Activated CD8-positive, alpha-beta memory T cell treated with anti-CD3 and anti-CD28 coated beads, Interleukin-2, amount 50 U/mL, for 1 hour (primary cell): ENCODE data around the gene COL19A1.
"Not testable (repeated sequence)": the region's sequence is repeated elsewhere in the genome, so short reads cannot be mapped to it uniquely, and the experiment has no call there.

Source experiments
- DNase-seq: peaks from one replicate; pipeline ENCODE4 v3.0.0-alpha.2; 2020; ENCODE audit errors: extremely low read depth

Gene COL19A1

DNA sequence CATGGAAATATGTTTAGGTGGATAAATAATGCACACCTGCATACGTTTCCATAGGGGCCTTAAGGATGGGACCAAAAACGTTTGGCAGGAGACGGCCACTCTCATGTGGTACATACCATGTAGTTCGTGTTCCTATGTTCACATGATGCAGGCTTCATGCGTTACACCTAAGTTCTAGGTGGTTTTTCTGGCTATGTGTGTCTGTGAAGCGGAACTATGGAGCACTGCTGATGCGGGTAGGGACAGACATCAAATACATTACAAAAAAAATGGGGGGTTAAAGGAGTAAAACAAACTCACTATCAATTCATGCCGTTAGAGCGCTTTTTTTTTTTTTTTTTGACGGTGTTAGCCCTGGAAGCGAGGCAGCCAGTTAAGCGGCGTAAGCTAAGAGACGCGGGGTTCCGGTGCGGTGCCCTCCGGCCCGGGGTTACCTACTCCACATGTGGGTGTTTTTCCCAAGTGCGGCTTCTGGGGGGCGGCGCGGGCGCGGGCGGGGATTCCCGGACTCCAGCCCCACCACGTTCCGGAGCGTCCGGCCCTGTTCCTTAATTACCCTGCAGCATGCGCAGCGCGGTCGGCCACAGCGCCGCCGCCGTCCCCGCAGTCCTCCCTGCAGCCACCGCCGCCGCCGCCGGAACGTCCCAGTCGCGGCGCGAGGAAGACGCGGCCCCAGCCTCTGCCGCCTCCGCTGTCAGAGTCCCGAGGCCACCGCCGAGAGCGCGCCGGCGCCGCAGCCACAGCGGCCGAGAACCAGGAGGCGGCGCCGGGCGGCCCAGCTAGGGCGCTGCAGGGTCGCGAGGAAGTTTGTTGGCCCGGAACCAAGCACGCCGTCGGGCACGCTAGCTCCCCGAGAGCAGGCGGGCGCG lies 648 bp downstream of the COL19A1 start:
- DNase-seq = no peak

DNA sequence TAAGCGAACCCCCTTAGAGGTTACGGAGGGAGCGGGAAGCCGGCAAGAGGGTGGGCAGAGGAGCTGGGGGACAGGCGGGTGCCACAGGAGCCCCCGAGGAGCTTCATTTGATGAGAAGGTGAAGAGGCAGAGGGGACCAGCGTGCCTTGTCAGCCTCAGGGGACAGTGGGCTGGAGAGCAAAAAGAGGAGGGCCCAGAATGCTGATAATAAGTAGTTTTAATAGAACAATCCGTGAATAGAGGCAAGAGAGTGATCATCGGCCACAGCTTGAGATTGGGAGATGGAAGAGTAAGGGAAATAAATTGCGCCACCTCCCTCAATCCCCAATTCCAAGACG lies 1.3 kb downstream of the COL19A1 start:
- no peak for DNase-seq

DNA sequence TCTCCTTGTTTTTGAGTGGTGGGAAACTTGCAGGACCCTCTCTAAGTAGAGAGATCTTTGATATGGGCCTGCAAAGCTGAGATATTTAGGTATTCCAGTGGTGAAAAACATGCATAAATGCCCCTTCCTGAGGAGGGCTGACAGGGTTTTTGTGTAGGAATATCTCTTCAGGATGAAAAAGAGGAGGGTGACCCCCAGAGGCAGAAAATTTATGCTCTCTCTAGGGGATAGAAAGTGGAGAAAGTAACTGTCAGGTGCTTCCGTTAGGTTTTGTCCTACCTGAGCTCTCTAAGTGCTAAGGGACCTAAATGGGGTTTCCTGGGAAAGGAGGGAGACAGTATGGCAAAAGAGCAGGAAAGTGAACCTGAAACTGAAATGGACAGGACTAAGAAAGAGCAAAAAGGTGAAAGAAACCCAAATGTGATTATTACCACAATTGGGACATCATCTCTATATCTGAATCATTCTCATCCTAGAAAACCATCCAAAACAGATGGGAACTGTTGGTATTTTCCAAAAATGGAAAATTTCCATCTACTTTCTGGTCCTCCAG lies 2.0 kb downstream of the COL19A1 start:
- DNase-seq = no peak

DNA sequence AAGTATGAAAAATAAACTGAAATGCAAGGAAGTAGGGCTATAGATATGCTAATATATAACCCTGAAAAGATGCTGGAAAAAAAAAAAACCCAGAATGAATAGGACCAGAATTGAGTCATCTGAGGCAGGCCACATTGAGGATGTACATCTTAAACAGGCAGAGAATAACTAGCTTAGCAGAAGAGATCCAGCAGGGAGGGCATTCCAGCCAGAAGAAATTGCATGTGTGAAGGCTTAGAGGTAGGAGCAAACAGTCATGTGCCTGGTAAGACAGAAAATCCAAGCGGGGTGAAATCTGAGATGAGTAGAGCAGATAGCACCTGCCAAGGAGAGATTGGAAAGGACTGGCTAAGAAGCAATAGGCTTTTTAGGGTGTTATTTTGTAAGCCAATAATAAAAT lies 2.6 kb downstream of the COL19A1 start:
- DNase-seq = no peak

DNA sequence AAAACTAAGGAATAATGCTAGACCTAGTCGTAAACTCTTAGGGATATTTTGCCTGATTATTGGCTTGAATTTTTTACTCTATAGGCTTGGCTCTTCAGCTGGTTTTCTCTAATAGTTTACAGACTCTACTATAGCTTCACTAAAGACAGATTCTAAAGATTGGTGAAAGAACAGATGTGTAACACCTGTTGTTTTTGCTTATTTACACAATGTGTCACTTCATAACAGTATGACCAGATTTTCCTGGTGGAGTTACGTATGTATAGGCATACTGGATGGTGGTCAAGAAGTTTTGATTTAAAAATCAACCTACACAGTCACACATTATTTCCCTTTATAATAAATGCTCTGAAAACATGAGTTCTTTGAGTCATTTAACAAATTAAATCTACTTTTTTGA lies 4.8 kb downstream of the COL19A1 start:
- no peak for DNase-seq

DNA sequence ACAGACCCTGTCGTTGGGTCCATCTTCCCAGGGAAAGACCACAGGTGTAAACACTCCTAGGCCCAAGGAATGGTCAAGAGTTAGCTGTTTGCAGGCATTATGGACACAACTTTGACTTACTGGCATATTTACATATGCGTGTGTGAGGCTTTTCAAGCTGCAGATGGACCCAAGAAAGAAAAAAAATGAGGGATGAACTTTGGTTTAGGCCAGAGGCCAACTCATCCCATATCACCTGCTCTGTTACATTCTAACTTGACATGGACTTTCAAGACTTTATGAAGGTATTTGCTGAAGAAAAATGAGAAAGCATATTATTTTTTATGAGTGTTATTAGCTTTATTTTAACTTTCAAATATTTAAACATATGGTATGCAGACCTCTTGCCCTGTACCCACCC lies 6.9 kb downstream of the COL19A1 start:
- no peak for DNase-seq

DNA sequence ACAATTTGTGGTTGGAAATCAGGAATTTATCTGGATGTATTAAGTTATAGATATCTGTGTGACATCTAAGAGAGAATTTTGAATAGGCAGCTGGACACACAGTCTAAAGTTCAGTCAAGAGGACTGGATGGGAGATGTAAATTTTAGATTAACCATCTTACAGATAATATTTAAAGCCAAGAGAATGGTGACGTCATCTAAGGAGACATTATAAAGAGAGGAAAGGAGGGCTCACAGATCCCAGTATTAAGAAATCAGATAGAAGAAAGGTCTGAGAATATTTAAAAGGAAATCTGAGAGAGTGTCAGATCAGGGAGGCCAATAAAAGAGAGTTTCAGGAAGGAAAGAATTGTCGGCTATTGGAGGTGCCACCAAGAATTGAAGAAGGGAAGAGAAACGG lies 9.4 kb downstream of the COL19A1 start:
- DNase-seq = no peak

DNA sequence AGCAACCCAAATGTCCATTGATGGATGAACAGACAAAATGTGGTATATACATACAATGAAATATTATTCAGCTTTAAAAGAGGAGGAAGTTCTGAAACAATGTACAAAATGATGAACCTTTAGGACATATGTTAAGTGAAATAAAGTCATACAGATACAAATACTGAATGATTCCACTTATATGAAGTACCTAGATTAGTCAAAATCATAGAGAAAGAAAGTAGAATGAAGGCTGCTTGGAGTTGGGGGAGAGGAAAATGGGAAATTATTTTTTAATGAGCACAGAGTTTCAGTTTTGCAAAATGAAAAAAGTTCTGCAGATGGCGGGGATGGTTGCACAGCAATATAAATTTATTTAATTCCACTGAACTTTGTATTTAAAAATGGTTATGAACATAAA lies 12.4 kb downstream of the COL19A1 start:
- DNase-seq = no peak

DNA sequence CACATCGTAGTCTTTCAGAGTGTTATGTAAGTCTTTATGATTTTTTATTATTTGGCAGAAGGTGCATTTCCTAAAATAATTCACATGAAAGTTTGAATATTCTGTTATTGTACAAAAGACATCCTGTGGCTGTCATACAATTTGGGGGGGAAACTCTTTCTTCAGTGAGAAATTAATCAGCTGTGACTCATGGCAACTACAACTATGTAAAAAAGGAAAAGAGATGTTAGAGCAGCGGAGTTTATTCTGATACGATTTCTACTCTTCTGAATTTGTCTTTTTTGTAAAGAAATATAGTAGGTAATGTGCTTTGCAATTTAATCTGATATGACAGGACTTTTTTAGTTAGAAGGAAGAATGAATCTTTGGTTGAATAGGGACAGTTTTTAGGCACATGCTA lies 14.2 kb downstream of the COL19A1 start:
- DNase-seq = no peak

DNA sequence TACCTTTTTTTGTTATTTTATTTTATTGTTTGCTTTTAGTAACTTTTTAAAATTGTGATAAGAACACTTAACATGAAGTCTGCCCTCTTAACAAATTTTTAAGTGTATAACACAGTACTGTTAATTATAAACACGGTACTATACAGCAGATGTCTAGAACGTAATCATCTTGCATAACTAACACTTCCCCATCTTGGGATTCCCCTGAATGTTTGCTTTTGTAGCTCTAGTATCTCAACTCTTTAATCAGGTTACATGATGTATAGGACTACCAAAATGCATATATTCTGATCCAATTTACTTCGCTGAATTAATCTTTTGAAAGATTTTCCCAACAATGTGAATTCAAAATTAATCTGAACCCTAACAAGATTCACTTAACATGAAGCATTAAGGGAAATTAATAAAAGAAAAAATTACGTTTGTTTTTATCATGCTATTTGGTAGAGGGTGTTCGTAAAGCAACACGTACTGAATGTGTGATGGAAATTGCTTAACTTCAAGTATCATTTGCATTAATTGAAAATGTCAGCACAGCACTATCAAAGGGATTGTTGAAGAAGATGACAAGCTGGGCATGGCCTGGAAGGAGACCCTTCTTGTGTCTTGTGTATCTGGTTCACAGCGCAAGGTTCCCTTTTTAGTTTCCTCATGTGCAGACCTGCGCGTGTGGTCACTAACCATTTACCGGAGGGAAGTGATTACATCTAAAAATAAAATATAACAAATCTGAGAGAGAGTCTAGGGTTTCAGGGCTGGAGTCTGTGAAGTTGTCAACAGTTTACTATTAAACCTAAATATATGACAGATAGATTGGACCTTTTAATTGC lies 15.2 kb downstream of the COL19A1 start:
- no peak for DNase-seq

DNA sequence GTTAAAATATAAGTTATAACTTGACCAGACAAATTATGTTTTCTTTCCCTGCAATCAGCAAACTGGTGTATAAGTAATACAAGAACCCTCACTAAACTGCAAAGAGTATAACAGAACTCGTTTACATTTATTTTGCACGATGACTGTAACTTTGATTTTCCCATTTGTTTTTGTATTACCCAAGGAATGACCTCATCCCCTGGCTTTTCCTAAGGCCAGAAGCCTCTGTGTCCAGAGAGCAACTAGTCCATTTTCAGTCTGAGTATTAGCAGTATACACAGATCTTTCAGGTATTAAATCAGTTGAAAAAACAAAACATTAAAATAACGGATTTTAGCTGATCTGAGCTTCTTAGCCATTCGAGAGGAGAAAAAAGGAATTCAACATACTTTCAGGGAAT lies 17.2 kb downstream of the COL19A1 start:
- DNase-seq = no peak

DNA sequence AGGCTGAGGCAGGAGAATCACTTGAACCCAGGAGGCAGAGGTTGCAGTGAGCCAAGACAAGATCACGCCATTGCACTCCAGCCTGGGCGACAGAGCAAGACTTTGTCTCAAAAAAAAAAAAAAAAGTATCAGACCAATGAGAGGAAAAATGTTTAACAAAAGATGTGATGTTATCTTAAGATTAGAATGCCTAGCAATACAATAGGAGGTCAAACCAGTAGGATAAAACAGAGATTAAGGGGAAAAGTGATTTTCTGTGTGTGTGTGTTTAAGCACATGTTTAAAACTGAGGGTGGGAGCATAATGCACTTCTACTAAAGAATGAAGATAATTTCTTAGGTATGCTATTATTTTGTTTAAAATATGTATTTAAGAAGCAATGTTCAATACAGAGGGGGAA lies 17.9 kb downstream of the COL19A1 start:
- DNase-seq = no peak

DNA sequence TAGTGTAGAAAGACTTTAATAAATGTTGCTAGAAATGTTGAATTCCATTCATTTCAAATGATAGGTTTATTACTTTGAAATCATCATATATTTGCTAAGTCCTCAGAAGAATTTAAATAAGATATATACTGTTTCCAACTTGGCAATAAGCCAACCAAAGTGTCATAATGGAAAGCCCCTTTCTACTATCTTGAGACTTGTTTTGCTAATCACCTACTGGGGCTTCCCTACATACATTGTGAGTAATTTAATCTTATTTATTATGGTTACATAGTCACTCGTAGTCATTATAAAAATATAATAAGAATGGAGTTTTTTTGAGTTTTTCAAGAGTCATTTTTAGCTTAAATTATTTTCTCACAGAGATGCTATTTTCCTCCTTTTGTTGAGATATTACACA lies 20.7 kb downstream of the COL19A1 start:
- DNase-seq = no peak

DNA sequence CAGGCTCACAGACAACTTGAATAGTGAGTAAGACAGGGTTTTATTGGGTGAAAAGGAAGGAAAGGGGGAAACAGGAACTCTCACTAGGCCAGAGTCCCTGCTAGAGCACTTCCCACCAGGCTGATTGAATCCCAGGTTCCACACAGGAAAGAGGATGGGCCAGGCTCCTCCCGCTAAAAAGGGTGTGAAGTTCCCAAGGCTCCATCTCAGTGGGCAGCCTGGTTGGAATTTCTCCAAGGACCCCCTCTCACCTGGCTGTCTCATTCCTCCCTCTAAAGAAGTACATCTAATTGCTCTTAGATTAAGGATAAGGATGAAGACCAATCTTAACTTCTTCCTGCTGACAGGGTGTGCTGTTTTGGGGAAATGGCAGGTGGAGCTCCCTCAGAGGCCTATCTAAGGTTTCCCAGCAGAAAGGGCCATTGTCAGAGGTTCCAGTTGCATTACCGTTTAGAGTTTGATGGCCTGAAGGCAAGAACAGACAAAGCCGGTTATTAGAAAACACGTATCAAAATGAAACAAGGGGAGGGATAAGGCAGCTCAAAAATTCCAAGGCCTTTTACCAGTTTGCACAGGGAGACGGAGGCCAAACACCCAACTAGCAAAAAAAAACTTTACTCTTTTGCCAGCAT lies 21.5 kb downstream of the COL19A1 start:
- no peak for DNase-seq

DNA sequence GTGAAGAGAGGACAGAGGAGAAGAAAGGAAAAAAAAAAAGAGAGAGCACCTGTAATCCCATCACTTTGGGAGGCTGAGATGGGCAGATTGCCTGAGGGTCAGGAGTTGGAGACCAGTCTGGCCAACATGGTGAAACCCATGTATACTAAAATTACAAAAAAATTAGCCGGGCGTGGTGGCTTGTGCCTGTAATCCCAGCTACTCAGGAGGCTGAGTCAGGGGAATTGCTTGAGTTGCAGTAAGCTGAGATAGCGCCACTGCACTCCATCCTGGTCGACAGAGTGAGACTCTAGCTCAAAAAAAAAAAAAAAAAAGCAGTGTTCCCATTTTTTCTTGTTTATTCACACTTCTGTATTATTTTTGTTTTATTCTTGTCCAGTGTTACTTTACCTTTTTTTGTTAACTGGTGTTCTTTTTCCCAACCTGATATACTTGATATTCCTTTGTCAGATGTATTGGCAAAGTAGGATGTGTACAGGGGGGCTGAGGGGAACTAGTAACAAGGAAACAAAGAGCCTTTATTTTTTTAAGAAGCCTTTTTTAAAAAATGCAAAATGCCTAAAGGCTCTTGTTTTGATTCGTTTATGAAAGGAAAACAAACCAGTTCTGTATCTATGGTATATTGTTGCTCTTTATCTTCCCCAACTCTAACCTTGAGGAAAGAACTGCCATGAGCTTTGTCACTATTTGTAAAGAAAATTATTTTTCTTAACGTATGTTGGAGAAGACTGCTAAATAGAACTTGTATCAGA lies 22.3 kb downstream of the COL19A1 start:
- DNase-seq = no peak

DNA sequence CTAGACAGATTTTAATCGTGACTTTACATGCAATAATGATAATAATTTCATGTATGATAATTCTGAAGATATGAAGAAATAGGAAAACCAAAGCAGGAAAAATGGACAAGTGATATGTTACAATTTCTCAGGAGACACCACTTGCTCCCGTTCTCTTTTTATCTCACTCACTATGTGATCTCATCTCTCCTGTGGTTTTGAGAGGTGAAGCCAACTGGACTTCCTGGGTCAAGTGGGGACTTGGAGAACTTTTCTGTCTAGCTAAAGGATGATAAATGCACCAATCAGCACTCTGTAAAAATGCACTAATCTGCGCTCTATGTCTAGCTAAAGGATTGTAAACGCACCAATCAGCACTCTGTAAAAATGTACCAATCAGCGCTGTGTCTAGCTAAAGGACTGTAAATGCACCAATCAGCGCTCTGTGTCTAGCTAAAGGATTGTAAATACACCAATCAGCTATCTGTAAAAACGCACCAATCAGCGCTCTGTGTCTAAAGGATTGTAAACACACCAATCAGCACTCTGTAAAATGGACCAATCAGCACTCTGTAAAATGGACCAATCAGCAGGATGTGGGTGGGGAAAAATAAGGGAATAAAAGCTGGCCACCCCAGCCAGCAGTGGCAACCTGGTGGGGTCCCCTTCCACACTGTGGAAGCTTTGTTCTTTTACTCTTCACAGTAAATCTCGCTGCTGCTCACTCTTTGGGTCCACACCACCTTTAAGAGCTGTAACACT lies 23.0 kb downstream of the COL19A1 start:
- not testable (repeated sequence) for DNase-seq

DNA sequence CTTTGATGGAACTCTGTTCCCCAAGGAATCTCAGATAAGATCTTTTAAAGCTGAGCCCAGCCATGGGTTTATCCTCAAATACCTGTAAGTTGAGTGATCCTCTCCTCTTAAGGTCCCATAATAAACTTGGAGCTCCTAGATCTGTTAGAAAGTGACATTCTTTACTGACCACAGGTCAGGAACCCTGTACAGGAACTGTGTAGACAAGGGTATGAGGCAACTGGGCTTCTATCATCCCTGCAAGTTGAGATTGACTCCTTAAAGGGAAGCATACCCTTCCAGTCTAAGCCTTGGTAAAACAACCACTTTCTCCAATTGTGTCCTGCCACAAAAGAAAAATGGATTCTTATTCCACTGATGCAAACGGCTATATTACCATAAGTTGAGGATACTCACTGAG lies 26.2 kb downstream of the COL19A1 start:
- DNase-seq = not testable (repeated sequence)

DNA sequence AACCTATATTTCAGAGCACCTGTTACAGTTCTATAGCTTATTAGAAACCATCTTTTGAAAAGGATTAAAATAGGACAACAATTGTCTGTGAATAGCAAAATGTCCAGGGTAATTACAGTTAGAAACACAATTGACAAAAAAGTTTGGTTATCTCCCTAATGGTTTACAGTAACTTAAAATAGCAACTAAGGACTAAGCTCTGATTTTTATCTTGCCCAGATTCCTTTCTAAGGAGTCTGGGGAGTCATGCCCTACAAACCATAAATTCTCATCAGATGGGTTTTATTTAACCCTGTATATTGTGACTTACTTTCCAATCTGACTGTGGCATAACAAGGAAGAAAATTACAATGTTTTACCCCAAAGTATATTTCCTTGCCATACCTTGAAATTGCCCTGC lies 26.9 kb downstream of the COL19A1 start:
- not testable (repeated sequence) for DNase-seq

DNA sequence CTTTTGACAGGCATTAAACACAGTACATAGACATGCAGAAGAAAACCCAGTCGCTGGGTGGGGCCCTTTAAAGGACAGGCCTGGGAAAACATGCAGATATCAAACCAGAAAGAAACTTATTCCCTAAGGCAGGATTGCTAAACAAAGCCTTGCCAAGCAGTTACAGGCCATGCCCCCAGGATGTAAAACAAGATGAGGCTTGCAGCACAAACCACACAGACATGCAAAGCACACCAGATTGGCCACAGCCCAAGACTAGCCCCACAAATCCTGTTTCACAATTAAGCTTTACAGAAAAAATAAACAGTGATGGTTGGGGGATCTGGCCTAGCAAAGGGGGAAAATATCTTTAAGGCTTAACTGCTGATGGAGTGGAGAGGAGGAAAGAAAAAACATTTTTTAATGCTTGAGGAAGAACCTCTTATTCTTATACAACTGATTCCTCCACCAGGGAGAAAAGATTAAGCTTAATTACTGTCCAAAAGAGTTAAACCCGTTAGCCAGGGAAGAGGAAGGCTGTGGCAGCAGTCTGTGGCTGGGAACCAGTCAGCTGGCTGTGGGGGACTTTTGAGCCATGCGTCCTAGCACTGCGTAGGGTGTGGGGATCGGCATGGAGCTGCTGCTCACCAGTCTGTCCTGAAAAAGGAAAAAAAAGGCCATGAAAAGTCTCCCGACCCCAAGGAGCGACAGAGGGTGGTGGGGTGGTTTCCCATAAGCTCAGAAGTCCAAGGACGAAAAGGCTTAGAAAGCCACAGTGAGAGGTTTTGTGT lies 28.4 kb downstream of the COL19A1 start:
- no peak for DNase-seq

DNA sequence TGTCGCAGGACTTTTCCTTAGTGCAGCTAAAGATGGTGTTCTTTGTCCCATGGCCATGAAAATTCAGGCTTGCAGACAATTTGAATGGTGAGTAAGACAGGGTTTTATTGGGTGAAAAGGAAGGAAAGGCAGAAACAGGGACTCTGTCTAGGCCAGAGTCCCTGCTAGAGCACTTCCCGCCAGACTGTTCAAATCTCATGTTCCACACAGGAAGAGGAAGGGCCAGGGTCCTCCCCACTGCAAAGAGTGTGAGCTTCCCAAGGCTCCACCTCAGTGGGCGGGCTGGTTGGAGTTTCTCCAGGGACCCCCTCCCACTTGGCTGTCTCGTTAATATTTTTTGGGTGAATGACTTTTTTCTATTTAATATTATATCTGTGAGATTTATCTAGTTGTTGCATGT lies 29.0 kb downstream of the COL19A1 start:
- DNase-seq = no peak
